Endothelial cell of umbilical vein (primary cell): Measurements from ENCODE around the gene GJB4. TPM values are rescaled to one million over a fixed set of nuclear protein-coding genes. Genes with fewer than 3 reads are reported as not detected.

Source experiments
- BruUV-seq: library from RNA; stranded (reverse); fragments of 400-500 nt; replicated peaks from 2 replicates; lab custom pipeline; 2021; lab: Mats Ljungman, UMichigan
- CTCF ChIA-PET: fragments of 300-600, 350-600 bp; sonication (Branson Sonifier 250); formaldehyde crosslinking; loops from one replicate; lab custom pipeline; 2021; ENCODE audit warnings: antibody characterized with exemption, inconsistent platforms; lab: Charles Lee
- POLR2A ChIA-PET: fragments of 300-600, 350-600 bp; sonication (Branson Sonifier 250); formaldehyde crosslinking; loops from one replicate; lab custom pipeline; 2021; ENCODE audit warnings: antibody characterized with exemption, inconsistent platforms; lab: Charles Lee
- DNase-seq: peaks from one replicate; pipeline ENCODE4 v3.0.0-alpha.2; 2011; ENCODE audit warnings: low read depth, low spot score
- FAIRE-seq: peaks from 2 replicates; lab custom pipeline; 2011; peaks lifted over from hg19 to GRCh38; lab: Jason Lieb, UNC
- H2AFZ ChIP-seq: 2 replicates; pipeline ENCODE4 v1.6.0; 2012; ENCODE audit warnings: low read depth, low read length, control low read depth, inconsistent platforms
- H3K27ac ChIP-seq: 2 replicates; pipeline ENCODE4 v1.5.1; 2011; ENCODE audit warnings: low read depth, mild to moderate bottlenecking, control low read depth, low read length, moderate library complexity; ENCODE audit not compliant: insufficient read depth
- H3K27me3 ChIP-seq, 2 experiments: 2 replicates each; pipeline versions ENCODE4 v1.6.0 to v1.6.1; 2011; ENCODE audit warnings: low read length in 2 of 2, mixed read lengths in 1 of 2; ENCODE audit not compliant: control insufficient read depth in 2 of 2, insufficient read depth in 2 of 2
- H3K36me3 ChIP-seq, 2 experiments: 2 replicates in 1 of 2; 3 replicates in 1 of 2; pipeline ENCODE4 v1.5.1; 2011; ENCODE audit warnings: low read length in 2 of 2, mild to moderate bottlenecking in 1 of 2, moderate library complexity in 1 of 2; ENCODE audit not compliant: control insufficient read depth in 2 of 2, insufficient read depth in 2 of 2; ENCODE audit errors: extremely low read depth in 1 of 2
- H3K4me1 ChIP-seq: 3 replicates; pipeline ENCODE4 v1.5.1; 2011; ENCODE audit warnings: mild to moderate bottlenecking, low read length; ENCODE audit not compliant: control insufficient read depth, insufficient read depth; ENCODE audit errors: extremely low read depth
- H3K4me2 ChIP-seq: 2 replicates; pipeline ENCODE4 v1.6.1; 2011; ENCODE audit warnings: low read length, control low read depth, mixed read lengths; ENCODE audit not compliant: insufficient read depth
- H3K4me3 ChIP-seq, 3 experiments: fragments of 200-600 bp in 1 of 3; sonication (generic), shearing (Covaris generic) in 1 of 3; replicated peaks in 1 of 3; 2 replicates each; pipeline ENCODE4 v1.5.1; 2011 to 2016; ENCODE audit warnings: control low read depth in 3 of 3, low read length in 3 of 3, mild to moderate bottlenecking in 2 of 3, inconsistent platforms in 1 of 3, low read depth in 1 of 3, moderate library complexity in 1 of 3; ENCODE audit not compliant: insufficient read depth in 1 of 3
- H3K79me2 ChIP-seq: 2 replicates; pipeline ENCODE4 v1.6.0; 2012; ENCODE audit warnings: low read length, inconsistent platforms; ENCODE audit not compliant: control insufficient read depth, insufficient read depth
- H3K9ac ChIP-seq: replicated peaks from 2 replicates; pipeline ENCODE3; 2011; ENCODE audit warnings: low read length, control low read depth; ENCODE audit not compliant: insufficient read depth; ENCODE audit errors: extremely low read depth
- H3K9me1 ChIP-seq: replicated peaks from 3 replicates; pipeline ENCODE4 v1.6.0; 2011; ENCODE audit warnings: mild to moderate bottlenecking, low read length; ENCODE audit not compliant: control insufficient read depth, insufficient read depth; ENCODE audit errors: extremely low read depth
- H3K9me3 ChIP-seq: replicated peaks from 2 replicates; pipeline ENCODE4 v1.5.1; 2012; ENCODE audit warnings: low read length, inconsistent platforms; ENCODE audit not compliant: control insufficient read depth, insufficient read depth
- H4K20me1 ChIP-seq: replicated peaks from 2 replicates; pipeline ENCODE3; 2011; ENCODE audit warnings: mild to moderate bottlenecking, low read length; ENCODE audit not compliant: control insufficient read depth, insufficient read depth; ENCODE audit errors: extremely low read depth
- EZH2 ChIP-seq: IDR thresholded peaks from 2 replicates; pipeline ENCODE4 v1.6.1; 2012; ENCODE audit warnings: borderline replicate concordance, low read depth, mild to moderate bottlenecking, moderate library complexity, low read length, inconsistent platforms; ENCODE audit not compliant: severe bottlenecking
- FOS ChIP-seq: IDR thresholded peaks from 2 replicates; pipeline ENCODE4 v1.6.1; 2011; ENCODE audit warnings: mild to moderate bottlenecking, low read length, moderate library complexity, borderline replicate concordance; ENCODE audit not compliant: insufficient read depth
- GATA2 ChIP-seq: IDR thresholded peaks from 2 replicates; pipeline ENCODE4 v1.7.0; 2011; ENCODE audit warnings: low read depth, mild to moderate bottlenecking, moderate library complexity, mixed read lengths, low read length; ENCODE audit not compliant: insufficient read length, insufficient read depth
- JUN ChIP-seq: IDR thresholded peaks from 2 replicates; pipeline ENCODE4 v1.6.1; 2011; ENCODE audit warnings: borderline replicate concordance, low read depth; ENCODE audit not compliant: insufficient read length, insufficient read depth
- MYC ChIP-seq: IDR thresholded peaks from one replicate; pipeline ENCODE4 v1.6.1; 2011; ENCODE audit warnings: mild to moderate bottlenecking, low read depth, low read length
- POLR2A ChIP-seq: IDR thresholded peaks from 2 replicates; pipeline ENCODE4 v1.6.1; 2012; ENCODE audit warnings: low read depth, mild to moderate bottlenecking, control low read depth, low read length
- POLR2AphosphoS5 ChIP-seq: IDR thresholded peaks from 2 replicates; pipeline ENCODE4 v1.6.1; 2012; ENCODE audit warnings: low read depth, mild to moderate bottlenecking, control low read depth, low read length, moderate library complexity; ENCODE audit not compliant: insufficient read depth
- dilution Hi-C: fragments of 300-500 bp; cut with MboI; formaldehyde crosslinking; loops from one replicate; pipeline ENCODE4 v1.15.0; 2019; ENCODE audit warnings: low sequenced_read_pairs; ENCODE audit not compliant: extremely low pct_ligation_motif_present
- intact Hi-C: fragments of 100-400 bp; cut with micrococcal nuclease; formaldehyde crosslinking; loops from one replicate; pipeline ENCODE4 v1.10.0; 2022
- polyA plus RNA-seq, 4 experiments: library from polyadenylated mRNA; depleted of rRNA in 3 of 4; stranded (reverse) in 3 of 4; unstranded in 1 of 4; fragments of >200 nt; gene quantifications; 2 replicates each; pipeline versions ENCODE4 v1.2.1 to v1.2.3, GENCODE V29; 2011 to 2012; ENCODE audit warnings: missing spikeins in 1 of 4
- total RNA-seq: library from RNA; stranded (reverse); gene quantifications from 2 replicates; pipeline ENCODE4 v1.2.3, GENCODE V29; 2021
- TF ChIP-seq, protein P1 (sequence below): IDR thresholded peaks from 2 replicates; pipeline ENCODE4 v1.6.1; 2011; ENCODE audit not compliant: insufficient read depth, insufficient read length
- TF ChIP-seq, protein P2 (sequence below), 2 donors: IDR thresholded peaks; 1 replicate in 1 of 2; 2 replicates in 1 of 2; pipeline ENCODE4 v1.5.1; 2011; ENCODE audit warnings: low read length in 2 of 2, mild to moderate bottlenecking in 2 of 2, moderate library complexity in 2 of 2, control low read depth in 1 of 2, inconsistent platforms in 1 of 2, low read depth in 1 of 2; ENCODE audit not compliant: insufficient read depth in 1 of 2; ENCODE audit errors: extremely low read depth in 1 of 2

GJB4 gene
- total and polyA plus RNA-seq, 2 donors (not counting 3 experiments of a cell fraction or from before 2014, with no cell fraction given), result not detected

DNA sequence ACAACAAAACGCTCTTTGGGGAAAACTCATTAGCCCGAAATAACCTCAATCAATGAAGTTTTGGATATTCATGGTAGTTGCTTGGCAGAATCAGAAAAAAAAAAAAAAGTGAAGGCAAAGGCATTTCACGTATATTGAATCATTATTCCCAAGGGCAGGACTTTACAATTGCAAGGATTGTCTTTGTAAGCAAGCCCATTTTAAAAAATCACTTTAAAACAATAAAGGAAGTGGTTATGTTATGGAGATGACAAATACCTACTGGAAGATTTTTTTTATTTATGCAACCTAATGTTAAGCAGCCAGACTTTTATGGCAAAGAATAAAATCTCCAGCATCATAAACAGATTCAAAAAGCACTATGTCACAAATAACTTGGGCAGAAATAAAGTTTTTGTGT, 9.3 kb downstream of the GJB4 start:
- FAIRE-seq, result no peak
- Histone ChIP-seq H3K27ac (no peak overlapping the region), H4K20me1 (no peaks in the 10 kb centered on the region), H3K4me2 (no peak overlapping the region), H3K9ac (no peak overlapping the region), H3K9me1 (no peaks in the 10 kb centered on the region), H3K79me2 (no peaks in the 10 kb centered on the region), H2AFZ (no peak overlapping the region), H3K9me3 (no peaks in the 10 kb centered on the region), H3K4me3 (no peak overlapping the region), H3K36me3 (no peaks in the 10 kb centered on the region), H3K4me1 (no peaks in the 10 kb centered on the region), H3K27me3 (no peaks in the 10 kb centered on the region)
- dilution Hi-C loops, result no loop called here
- POLR2A ChIA-PET, result no interaction called here
- no peak for DNase-seq
- intact Hi-C loops, result no loop called here
- no peak for TF ChIP-seq MYC
- TF ChIP-seq, protein P1, sequence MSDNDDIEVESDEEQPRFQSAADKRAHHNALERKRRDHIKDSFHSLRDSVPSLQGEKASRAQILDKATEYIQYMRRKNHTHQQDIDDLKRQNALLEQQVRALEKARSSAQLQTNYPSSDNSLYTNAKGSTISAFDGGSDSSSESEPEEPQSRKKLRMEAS, result no peak
- TF ChIP-seq EZH2, result no peak
- no peak for TF ChIP-seq JUN
- no peak for TF ChIP-seq POLR2AphosphoS5
- TF ChIP-seq FOS, result no peak
- TF ChIP-seq, protein P2, sequence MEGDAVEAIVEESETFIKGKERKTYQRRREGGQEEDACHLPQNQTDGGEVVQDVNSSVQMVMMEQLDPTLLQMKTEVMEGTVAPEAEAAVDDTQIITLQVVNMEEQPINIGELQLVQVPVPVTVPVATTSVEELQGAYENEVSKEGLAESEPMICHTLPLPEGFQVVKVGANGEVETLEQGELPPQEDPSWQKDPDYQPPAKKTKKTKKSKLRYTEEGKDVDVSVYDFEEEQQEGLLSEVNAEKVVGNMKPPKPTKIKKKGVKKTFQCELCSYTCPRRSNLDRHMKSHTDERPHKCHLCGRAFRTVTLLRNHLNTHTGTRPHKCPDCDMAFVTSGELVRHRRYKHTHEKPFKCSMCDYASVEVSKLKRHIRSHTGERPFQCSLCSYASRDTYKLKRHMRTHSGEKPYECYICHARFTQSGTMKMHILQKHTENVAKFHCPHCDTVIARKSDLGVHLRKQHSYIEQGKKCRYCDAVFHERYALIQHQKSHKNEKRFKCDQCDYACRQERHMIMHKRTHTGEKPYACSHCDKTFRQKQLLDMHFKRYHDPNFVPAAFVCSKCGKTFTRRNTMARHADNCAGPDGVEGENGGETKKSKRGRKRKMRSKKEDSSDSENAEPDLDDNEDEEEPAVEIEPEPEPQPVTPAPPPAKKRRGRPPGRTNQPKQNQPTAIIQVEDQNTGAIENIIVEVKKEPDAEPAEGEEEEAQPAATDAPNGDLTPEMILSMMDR (IDR thresholded peaks at IDR 0.05; ENCODE audit: extremely low read depth in 1 of 2, insufficient read depth in 1 of 2, low read depth in 1 of 2, low read length in 2 of 2), result no peak
- TF ChIP-seq POLR2A, result no peak
- no peak for TF ChIP-seq GATA2
- CTCF ChIA-PET, result no interaction called here
- BruUV-seq, result no TSS peak
